Ishikawa (cell line): ENCODE data around the gene CCDC170.

ENCODE experiments used
- CEBPB ChIP-seq: IDR thresholded peaks from 2 replicates; pipeline ENCODE4 v1.6.1; 2012
- CREB1 ChIP-seq: IDR thresholded peaks from 2 replicates; pipeline ENCODE4 v1.6.1; 2012; ENCODE audit warnings: low read depth
- EGR1 ChIP-seq: IDR thresholded peaks from 2 replicates; pipeline ENCODE4 v1.6.1; 2012
- EP300 ChIP-seq: IDR thresholded peaks from 2 replicates; pipeline ENCODE4 v1.6.1; 2012; ENCODE audit warnings: borderline replicate concordance
- FOXM1 ChIP-seq: IDR thresholded peaks from 2 replicates; pipeline ENCODE4 v1.6.1; 2012; ENCODE audit warnings: low read depth, borderline replicate concordance
- MAX ChIP-seq: IDR thresholded peaks from 2 replicates; pipeline ENCODE4 v1.6.1; 2012
- NFIC ChIP-seq: IDR thresholded peaks from 2 replicates; pipeline ENCODE4 v1.6.1; 2012
- RAD21 ChIP-seq: IDR thresholded peaks from 2 replicates; pipeline ENCODE4 v1.6.1; 2012; ENCODE audit warnings: low read depth
- REST ChIP-seq: IDR thresholded peaks from 2 replicates; pipeline ENCODE4 v1.6.1; 2012; ENCODE audit warnings: low read depth, mild to moderate bottlenecking
- TAF1 ChIP-seq: IDR thresholded peaks from 2 replicates; pipeline ENCODE4 v1.6.1; 2012; ENCODE audit warnings: low read depth, mild to moderate bottlenecking
- TCF12 ChIP-seq: IDR thresholded peaks from 2 replicates; pipeline ENCODE4 v1.6.1; 2012; ENCODE audit warnings: low read depth
- TEAD4 ChIP-seq: IDR thresholded peaks from 2 replicates; pipeline ENCODE4 v1.6.1; 2012
- USF1 ChIP-seq: IDR thresholded peaks from 2 replicates; pipeline ENCODE4 v1.6.1; 2012
- YY1 ChIP-seq: IDR thresholded peaks from 2 replicates; pipeline ENCODE4 v1.6.1; 2012; ENCODE audit warnings: low read depth
- ZBTB7A ChIP-seq: IDR thresholded peaks from 2 replicates; pipeline ENCODE4 v1.6.1; 2012; ENCODE audit warnings: low read depth

Gene CCDC170

GRCh38 chr6:151609146-151609902, 115.5 kb downstream of the CCDC170 start:
- no peak for TF ChIP-seq USF1
- TF ChIP-seq ZBTB7A: no peak

- TF ChIP-seq USF1: no peak
- TF ChIP-seq REST: no peak
- TF ChIP-seq TEAD4: no peak
- no peak for TF ChIP-seq FOXM1
- no peak for TF ChIP-seq NFIC
- TF ChIP-seq TCF12: no peak
- no peak for TF ChIP-seq MAX
- TF ChIP-seq EGR1: no peak
- TF ChIP-seq TAF1: no peak
- no peak for TF ChIP-seq YY1
- no peak for TF ChIP-seq CEBPB
- TF ChIP-seq EP300: no peak
- no peak for TF ChIP-seq RAD21
- TF ChIP-seq ZBTB7A: no peak
- no peak for TF ChIP-seq CREB1
Measured at GRCh38 chr6:151610326-151610725, 116.5 kb downstream of the CCDC170 start.

GRCh38 chr6:151614630-151615029, 120.8 kb downstream of the CCDC170 start:
- TF ChIP-seq EP300 (no peak), NFIC (no peak), RAD21 (no peak), TAF1 (no peak), REST (no peak), ZBTB7A (no peak), YY1 (no peak), MAX (no peak), TCF12 (no peak), TEAD4 (no peak), EGR1 (no peak), FOXM1 (no peak), USF1 (no peak), CREB1 (no peak), CEBPB (no peak)

GRCh38 chr6:151616091-151616513, 122.3 kb downstream of the CCDC170 start:
- TF ChIP-seq TEAD4: no peak
- TF ChIP-seq EGR1: no peak
- TF ChIP-seq YY1: no peak

- TF ChIP-seq USF1: no peak
- TF ChIP-seq ZBTB7A: no peak
- no peak for TF ChIP-seq NFIC
- TF ChIP-seq CREB1: no peak
- no peak for TF ChIP-seq RAD21
- TF ChIP-seq REST: no peak
- no peak for TF ChIP-seq MAX
- no peak for TF ChIP-seq YY1
- TF ChIP-seq EGR1: no peak
- TF ChIP-seq TEAD4: no peak
- no peak for TF ChIP-seq TCF12
- TF ChIP-seq CEBPB: no peak
- no peak for TF ChIP-seq EP300
- no peak for TF ChIP-seq TAF1
- no peak for TF ChIP-seq FOXM1
Measured at GRCh38 chr6:151616600-151616999, 122.8 kb downstream of the CCDC170 start.
